ENCODE results near the gene ARL6.
A peak's percentile ranks its signal among the peaks of the same experiment; 100 is the strongest.
"Not testable (repeated sequence)": the region's sequence is repeated elsewhere in the genome, so short reads cannot be mapped to it uniquely, and the experiment has no call there.

ARL6 gene

DNA sequence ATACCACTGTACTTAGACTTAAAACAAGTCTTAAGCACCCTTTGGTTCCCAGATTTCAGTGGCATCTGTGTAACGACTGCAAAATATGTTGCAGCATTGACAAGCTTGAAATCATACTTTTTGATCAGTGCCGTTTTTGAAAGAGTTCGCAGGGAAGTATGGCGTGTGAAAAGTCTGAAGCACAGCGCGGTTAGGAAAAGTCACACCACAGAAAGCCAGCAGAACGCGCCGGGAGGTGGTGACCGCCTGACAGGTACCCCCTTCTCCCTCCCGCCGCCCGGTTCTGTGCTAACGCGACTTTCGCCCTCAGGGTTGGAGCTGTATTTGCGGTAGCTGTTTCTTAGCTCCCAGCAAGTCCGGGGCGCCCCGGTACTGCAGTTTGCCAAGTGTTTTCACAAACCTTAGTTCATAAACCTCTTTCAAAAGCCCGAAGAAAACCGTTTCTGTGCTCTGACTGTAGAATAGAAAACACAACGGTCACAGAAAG is 56.8 kb downstream of the ARL6 start:
- DNase-seq (ENCODE audit: low spot score) (no peak), FAIRE-seq (no peak)

DNA sequence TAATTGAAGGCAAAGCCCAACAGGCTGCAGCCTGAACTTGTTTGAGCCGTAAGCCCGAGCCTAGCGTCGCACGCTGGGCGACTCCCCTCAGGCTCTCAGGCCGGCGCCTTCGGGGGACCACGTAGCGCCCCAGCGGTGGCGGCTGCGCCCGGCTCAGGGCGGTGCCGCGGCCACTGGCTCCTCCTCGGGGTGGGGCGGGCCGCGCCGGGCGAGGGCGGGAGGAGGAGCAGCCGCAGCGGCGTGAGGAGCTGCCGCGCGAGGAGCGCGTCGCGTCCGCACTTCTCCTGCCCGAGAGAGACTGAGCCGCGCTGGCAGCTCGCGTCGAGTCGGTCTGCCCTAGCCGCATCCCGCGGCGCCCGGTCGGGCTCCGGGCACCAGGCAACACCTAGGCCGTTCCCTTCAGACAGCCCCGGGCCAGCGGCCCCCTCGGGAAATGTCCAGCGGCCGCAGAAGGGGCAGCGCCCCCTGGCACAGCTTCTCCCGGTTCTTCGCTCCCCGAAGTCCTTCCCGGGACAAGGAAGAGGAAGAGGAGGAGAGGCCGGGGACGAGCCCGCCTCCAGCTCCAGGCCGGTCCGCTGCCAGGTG is 57.3 kb downstream of the ARL6 start, which contains the start of gene CRYBG3:
CRYBG3 (plus strand) TSS at position 238 of the 585 bp plus-strand sequence; CDS start at position 434, 196 bp downstream.
- no peak for FAIRE-seq
- peak; percentile 65 for DNase-seq (ENCODE audit: low spot score)

DNA sequence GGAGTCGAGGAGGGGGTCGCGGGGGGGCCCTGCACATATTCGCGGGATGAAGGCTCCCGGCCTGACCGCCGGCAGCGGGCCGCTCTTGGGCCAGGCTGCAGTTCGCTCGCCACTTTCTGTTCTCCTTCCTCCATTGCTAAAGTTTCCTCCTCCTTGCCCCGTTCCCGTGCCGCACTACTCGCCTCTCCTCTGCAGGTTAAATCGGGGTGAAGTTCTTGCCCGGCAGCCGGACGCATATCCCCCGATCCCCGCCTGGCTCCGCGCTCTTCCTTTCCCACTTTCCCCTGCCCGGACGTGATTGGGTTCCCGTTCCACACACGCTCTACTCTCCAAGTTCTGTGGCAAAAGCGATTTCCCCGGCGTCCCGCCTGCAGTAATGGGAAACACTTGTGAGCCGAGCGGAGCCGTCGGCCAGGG is 57.8 kb downstream of the ARL6 start:
- DNase-seq (ENCODE audit: low spot score) = peak; percentile 22
- no peak for FAIRE-seq

DNA sequence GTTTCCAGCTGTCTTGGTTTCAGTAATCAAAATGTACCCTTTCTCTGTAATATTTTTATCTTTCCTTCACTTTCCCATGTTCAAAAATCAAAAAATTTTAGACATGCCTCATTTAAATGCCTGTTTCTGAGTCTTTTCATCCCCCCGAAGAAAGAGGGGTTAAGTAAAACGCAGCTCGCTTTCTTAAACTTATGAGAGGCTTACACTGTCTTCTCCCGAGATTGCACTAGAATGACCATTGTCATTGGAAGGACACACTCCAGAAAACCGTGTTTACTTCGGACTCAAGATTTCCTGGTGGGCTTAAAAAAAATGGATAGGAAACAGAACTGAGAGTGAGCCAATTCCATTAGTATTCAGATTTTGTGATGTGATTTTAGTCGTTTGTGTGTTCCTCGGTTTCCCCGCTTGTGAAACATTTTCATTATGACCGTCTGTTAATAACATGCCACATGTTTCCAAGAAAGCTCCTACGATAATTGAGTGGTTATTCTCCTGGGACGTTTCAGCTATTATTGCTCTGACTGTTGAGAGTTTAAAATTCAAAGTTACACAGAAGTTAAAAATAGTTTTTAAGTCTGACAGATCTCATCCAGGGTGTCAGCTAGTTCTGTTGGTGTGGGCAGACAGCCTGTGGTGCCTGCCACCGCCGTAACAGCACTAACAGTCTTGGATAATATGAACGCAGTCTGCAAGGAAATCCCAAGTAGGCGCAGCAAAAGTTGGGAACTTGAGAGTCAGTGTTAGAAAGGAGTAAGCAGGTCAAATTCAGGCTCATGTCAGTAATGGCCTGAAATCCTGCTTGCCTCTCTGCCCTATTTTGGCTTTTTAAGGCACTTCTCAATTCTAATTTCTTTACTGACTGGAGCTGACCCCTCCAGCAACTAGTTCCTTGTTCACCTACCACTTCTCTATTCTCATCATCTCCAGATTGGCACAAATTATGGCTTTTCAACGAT is 58.8 kb downstream of the ARL6 start:
- FAIRE-seq = no peak
- DNase-seq (ENCODE audit: low spot score) = no peak

DNA sequence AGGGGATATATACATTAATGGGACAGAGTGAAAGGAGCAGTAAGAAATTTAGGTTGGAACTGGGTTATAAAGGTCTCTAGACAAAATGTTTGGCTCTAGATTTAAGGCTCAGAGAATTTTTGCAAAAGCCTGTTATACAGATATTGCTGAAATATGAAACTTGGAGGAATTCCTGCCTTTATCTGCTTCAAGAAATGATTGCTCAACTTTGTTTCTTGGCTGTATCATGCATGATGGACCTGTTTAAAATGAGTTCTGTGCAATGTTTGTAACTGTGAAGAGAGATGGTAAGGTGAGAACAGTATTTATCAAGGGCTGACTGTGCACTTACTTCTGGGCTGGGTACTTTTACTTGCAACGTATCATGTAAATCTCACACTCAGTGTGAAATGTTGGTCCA is 60.5 kb downstream of the ARL6 start:
- FAIRE-seq (no peak), DNase-seq (ENCODE audit: low spot score) (no peak)

DNA sequence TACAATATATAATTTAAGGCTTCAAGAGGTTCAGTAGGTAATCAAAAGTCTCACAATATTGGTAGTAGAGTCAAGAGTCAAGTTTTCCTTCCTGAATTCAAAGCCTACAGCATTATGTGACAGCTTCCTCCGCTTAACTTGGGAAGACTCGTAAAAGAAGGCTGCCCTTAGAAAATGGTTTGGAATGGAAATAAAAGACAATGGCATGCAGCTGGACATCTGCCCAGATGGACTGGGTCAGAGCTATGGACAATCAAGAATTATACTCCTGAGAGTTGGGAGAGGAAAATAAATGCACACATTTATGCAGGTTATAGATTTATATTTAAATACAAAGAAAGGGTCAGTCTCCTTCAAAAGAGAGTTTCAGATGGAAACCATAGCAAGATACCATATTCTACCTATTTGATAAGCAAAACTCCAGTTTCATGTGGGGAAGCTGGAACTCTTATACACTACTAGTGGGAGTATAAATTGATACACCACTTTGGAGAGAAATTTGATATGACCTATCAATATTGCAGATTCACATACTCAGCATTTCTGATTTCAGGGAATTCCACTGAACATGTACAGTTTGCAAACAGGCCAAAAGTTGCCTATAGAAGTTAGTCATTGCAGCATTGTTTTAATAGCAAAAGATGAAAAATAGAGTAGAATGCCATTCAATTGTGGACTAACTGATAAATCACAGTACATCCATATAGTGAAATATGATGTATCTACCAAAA is 63.3 kb downstream of the ARL6 start:
- DNase-seq (ENCODE audit: low spot score) (no peak), FAIRE-seq (no peak)

DNA sequence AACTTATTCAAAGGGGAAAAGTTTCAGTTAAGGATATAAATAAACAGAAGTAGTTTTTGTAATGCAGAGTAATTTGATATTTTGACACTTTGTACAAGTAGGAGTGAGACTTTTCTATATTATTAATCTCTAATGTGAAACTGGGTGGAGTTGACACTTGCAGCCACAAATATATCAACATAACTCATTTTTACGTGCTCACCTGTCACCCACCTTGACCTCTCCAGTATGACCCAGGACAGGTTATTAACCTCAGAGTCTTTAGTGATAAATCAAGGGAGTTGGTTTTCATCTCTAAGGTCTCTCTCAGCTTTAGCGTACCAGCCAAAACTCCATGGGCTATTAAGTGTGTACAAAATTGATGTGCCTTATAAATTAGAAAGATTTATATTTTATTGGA is 64.6 kb downstream of the ARL6 start:
- DNase-seq (ENCODE audit: low spot score) (no peak), FAIRE-seq (no peak)

DNA sequence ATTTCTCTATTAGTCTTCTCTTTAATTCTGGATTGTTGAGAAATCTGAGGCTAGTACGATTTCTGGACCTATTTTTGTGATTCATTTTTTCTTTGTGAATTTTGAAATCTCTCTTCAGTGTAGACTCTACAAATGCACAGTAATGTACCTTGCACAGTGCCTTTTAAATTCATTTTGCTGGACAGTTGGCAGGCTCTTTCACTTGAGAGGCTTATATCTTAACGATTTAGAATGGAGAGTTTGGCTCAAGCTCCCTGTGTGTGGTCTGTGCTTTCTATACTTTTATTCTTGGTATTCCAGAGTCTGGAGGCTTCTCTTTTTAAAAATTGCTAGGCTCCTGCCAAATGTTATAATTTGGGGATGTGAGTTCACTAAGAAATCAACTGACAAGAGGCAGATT is 66.1 kb downstream of the ARL6 start:
- FAIRE-seq (no peak), DNase-seq (ENCODE audit: low spot score) (no peak)

DNA sequence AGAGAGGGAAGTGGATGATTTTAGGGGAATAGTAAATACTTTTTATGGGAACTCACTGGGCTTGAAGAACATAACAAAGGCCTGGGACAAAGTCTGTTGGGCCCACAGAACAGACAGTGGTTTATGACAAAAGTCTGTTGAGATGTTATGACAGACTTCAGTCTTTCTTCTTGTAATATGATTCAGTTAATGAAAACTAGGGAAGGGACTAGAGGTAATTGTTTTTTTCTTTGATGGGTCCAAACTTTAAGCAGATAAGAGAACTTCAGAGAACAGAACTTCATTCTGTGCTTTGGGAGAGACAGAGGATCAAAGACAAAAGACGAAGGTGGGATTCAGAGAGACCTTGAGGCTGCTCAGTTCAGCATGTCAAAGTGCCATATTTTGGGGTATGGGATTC is 66.6 kb downstream of the ARL6 start:
- no peak for DNase-seq (ENCODE audit: low spot score)
- no peak for FAIRE-seq

DNA sequence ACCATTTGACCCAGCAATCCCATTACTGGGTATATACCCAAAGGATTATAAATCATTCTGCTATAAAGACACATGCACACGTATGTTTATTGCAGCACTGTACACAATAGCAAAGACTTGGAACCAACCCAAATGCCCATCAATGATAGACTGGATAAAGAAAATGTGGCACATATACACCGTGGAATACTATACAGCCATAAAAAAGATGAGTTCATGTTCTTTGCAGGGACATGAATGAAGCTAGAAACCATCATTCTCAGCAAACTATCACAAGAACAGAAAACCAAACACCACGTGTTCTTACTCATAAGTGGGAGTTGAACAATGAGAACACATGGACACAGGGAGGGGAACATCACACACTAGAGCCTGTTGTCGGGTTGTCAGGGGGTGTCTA is 68.6 kb downstream of the ARL6 start:
- FAIRE-seq; DNase-seq (ENCODE audit: low spot score): not testable (repeated sequence)

DNA sequence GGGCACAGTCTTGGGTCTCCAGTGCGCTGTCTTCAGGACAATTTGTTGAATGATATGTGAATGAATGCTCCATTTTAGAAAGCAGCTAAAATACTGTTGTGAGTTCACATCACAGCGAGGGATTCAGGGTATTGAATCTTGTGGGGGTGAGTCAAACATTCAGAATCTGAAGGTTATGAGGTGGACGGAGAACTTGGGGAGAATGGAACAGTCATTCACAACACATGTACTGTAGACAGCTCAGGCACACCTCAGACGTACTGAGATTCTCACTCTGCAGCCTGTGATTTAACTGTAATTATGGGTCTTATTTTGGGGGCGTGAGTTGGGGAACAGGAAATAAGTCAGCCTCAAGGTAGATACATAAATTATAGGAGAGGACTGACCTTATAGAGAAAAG is 71.2 kb downstream of the ARL6 start:
- FAIRE-seq (no peak), DNase-seq (ENCODE audit: low spot score) (no peak)

DNA sequence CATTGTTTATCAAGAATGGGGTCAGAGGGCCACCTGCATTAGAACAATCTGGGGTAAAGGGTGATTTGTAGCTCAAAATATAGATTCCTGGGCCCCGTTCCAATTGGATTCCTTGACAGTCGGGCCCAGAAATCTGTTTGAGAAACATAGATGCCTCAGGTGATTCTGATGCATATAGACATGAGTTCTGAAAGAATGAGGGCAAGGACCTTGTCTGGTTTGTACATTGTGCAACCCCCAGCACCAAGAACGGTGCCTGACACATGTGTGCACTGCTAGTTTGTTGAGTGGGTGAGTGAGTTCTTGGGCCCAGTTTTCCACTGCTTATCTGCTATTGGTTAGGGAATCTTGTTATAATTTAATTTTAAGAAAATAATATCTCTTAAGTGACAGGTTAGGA is 73.8 kb downstream of the ARL6 start:
- DNase-seq (ENCODE audit: low spot score) (no peak), FAIRE-seq (no peak)

DNA sequence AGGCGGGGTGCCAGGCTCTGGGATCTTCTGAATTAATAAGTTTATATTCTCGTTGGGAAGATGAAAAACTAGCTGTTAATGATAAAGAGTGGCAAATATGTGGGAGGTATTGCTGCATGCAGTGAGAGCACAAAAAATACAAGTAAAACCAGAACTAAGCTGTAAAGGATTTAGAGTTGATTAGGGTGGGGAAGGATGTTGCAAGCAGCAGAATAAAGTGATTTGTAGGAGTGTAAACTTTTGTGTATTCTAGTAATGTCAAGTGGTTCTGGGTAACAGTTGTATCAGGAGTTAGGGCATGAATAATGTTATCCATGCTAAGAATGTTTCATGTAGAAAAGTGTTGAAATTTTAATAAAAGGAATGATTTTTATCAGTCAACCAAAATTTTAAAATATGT is 75.4 kb downstream of the ARL6 start:
- FAIRE-seq = no peak
- no peak for DNase-seq (ENCODE audit: low spot score)

DNA sequence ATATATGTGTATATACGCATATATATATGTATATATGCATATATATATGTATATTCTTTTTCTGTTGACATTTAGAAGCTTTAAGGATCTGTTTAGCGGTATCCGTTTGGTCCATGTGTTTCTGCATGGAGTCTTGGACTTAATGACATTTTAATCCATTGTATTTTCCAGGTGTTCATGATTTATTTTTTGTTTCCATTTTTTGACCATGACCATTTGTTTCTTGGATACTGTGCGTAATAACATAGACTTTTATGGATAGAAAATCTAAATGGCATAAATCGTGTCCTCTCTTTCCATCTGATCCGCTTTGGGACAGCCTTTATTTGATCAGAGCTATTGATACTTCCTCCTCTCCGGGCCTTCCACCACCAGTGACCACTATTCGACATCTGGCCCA is 76.7 kb downstream of the ARL6 start:
- FAIRE-seq (no peak), DNase-seq (ENCODE audit: low spot score) (no peak)

DNA sequence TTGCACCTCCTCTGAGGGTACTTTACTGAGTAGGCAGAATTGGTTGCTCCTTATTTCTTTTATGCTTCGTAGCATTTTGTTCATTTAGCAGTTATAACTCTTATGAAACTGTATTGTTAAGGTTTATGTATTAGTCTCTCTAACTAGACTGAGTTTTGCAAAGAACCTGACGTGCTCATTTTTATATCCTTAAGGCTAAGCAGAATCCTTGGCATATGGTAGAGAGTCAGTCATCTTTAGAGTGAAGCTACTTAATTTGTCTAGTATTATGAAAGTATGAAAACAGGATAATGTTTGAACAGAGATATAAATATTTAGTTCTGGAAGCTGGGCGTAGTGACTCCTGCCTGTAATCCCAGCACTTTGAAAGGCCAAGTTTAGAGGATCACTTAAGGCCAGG is 77.4 kb downstream of the ARL6 start:
- FAIRE-seq (no peak), DNase-seq (ENCODE audit: low spot score) (no peak)

DNA sequence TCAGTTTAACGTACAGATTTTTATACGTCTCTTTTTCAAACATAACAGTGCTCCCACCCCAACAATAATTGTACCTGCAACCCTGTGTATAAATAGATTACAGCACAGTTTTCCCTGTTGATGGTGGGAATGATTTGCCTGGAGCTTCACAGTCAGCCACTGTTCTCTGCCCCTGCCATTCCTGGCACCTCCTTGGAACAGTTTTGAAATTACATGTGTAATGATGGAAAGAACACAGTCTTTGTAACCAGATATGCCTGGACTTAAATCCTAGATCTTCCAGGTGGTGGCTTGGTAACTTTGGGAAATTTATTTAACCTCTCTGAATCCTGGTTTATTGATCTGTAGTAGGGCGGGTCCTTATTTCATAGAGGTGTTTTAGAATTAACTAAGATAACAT is 84.2 kb downstream of the ARL6 start:
- FAIRE-seq (no peak), DNase-seq (ENCODE audit: low spot score) (no peak)

Data from RCC 7860 (cell line).